Calu3 (cell line): ENCODE measurements around the gene KLHL15. TPM values are rescaled to one million over a fixed set of nuclear protein-coding genes. Genes with fewer than 3 reads are reported as not detected.

Experiments used
- BruUV-seq: library from RNA; stranded (reverse); fragments of 400-500 nt; replicated peaks from 2 replicates; lab custom pipeline; 2021; lab: Mats Ljungman, UMichigan
- CTCF ChIA-PET: fragments of 300-600 bp; sonication (Branson Sonifier 250); formaldehyde crosslinking; loops from one replicate; lab custom pipeline; 2022; ENCODE audit warnings: antibody characterized with exemption; lab: Charles Lee
- DNase-seq: peaks from one replicate; pipeline ENCODE4 v3.0.0; 2022
- H3K27ac Mint-ChIP-seq: one replicate; pipeline ENCODE4 v1.8.0; 2022; ENCODE audit warnings: mixed read lengths; ENCODE audit not compliant: unreplicated experiment
- H3K27me3 Mint-ChIP-seq: one replicate; pipeline ENCODE4 v1.8.0; 2022; ENCODE audit warnings: mixed read lengths; ENCODE audit not compliant: unreplicated experiment
- H3K36me3 Mint-ChIP-seq: one replicate; pipeline ENCODE4 v1.8.0; 2022; ENCODE audit warnings: mild to moderate bottlenecking, moderate library complexity, mixed read lengths; ENCODE audit not compliant: insufficient read depth, unreplicated experiment
- H3K4me1 Mint-ChIP-seq: one replicate; pipeline ENCODE4 v1.8.0; 2022; ENCODE audit warnings: mild to moderate bottlenecking, low read depth, mixed read lengths; ENCODE audit not compliant: unreplicated experiment
- H3K4me3 Mint-ChIP-seq: one replicate; pipeline ENCODE4 v1.8.0; 2022; ENCODE audit warnings: mild to moderate bottlenecking, low read depth, moderate library complexity, mixed read lengths; ENCODE audit not compliant: unreplicated experiment
- H3K9me3 Mint-ChIP-seq: one replicate; pipeline ENCODE4 v1.8.0; 2022; ENCODE audit warnings: low read depth, mixed read lengths; ENCODE audit not compliant: unreplicated experiment
- CTCF ChIP-seq: fragments of 200-600 bp; IDR thresholded peaks from one replicate; pipeline ENCODE4 v1.8.0; 2022; ENCODE audit warnings: antibody characterized with exemption; ENCODE audit not compliant: unreplicated experiment
- intact Hi-C: fragments of 100-400 bp; cut with micrococcal nuclease; formaldehyde crosslinking; loops from one replicate; pipeline ENCODE4 v1.10.0; 2022; ENCODE audit not compliant: unreplicated experiment
- total RNA-seq: library from RNA; stranded (reverse); gene quantifications from 2 replicates; pipeline ENCODE4 v1.2.3, GENCODE V29; 2022

KLHL15 gene
- total RNA-seq, 1 experiment from 2014 or later, result 4.7 TPM

- Mint-ChIP-seq H3K9me3 (no peaks in the 10 kb centered on the region), H3K4me1 (no peaks in the 10 kb centered on the region), H3K4me3 (no peak overlapping the region), H3K27ac (no peak overlapping the region), H3K27me3 (no peaks in the 10 kb centered on the region), H3K36me3 (no peaks in the 10 kb centered on the region)
- no TSS peak for BruUV-seq
- DNase-seq, result no peak
- intact Hi-C loops, result no loop called here
- TF ChIP-seq CTCF, result no peak
- CTCF ChIA-PET, result no interaction called here
Measured at GRCh38 chrX:23964191-23964590, 62.8 kb downstream of the KLHL15 start.

GRCh38 chrX:23959781-23960180 lies 67.2 kb downstream of the KLHL15 start:
- no TSS peak for BruUV-seq
- no peak for TF ChIP-seq CTCF
- no peak overlapping the region for H3K4me3 Mint-ChIP-seq
- CTCF ChIA-PET, result no interaction called here
- no peaks in the 10 kb centered on the region for H3K36me3 Mint-ChIP-seq
- DNase-seq, result no peak
- H3K4me1 Mint-ChIP-seq, result no peaks in the 10 kb centered on the region
- no peaks in the 10 kb centered on the region for H3K27me3 Mint-ChIP-seq
- H3K9me3 Mint-ChIP-seq, result no peaks in the 10 kb centered on the region
- H3K27ac Mint-ChIP-seq, result no peak overlapping the region
- intact Hi-C loops, result no loop called here

GRCh38 chrX:23954396-23954795 lies 72.6 kb downstream of the KLHL15 start:
- no peak overlapping the region for H3K4me3 Mint-ChIP-seq
- CTCF ChIA-PET, result no interaction called here
- H3K27ac Mint-ChIP-seq, result no peak overlapping the region
- no peak for DNase-seq
- no TSS peak for BruUV-seq
- no peaks in the 10 kb centered on the region for H3K27me3 Mint-ChIP-seq
- no peak for TF ChIP-seq CTCF
- intact Hi-C loops, result no loop called here
- no peaks in the 10 kb centered on the region for H3K9me3 Mint-ChIP-seq
- H3K36me3 Mint-ChIP-seq, result no peaks in the 10 kb centered on the region
- peaks cover 11% of the 10 kb centered on the region for H3K4me1 Mint-ChIP-seq

GRCh38 chrX:23953908-23954269 lies 73.1 kb downstream of the KLHL15 start:
- H3K4me1 Mint-ChIP-seq, result peaks cover 11% of the 10 kb centered on the region
- CTCF ChIA-PET, result no interaction called here
- BruUV-seq, result no TSS peak
- TF ChIP-seq CTCF, result no peak
- no peaks in the 10 kb centered on the region for H3K36me3 Mint-ChIP-seq
- intact Hi-C loops, result no loop called here
- H3K27ac Mint-ChIP-seq, result peak overlapping the region; percentile 77
- no peak overlapping the region for H3K4me3 Mint-ChIP-seq
- DNase-seq, result no peak
- H3K9me3 Mint-ChIP-seq, result no peaks in the 10 kb centered on the region
- no peaks in the 10 kb centered on the region for H3K27me3 Mint-ChIP-seq
